ENCODE results near the gene MYBPHL.

The MYBPHL gene

DNA sequence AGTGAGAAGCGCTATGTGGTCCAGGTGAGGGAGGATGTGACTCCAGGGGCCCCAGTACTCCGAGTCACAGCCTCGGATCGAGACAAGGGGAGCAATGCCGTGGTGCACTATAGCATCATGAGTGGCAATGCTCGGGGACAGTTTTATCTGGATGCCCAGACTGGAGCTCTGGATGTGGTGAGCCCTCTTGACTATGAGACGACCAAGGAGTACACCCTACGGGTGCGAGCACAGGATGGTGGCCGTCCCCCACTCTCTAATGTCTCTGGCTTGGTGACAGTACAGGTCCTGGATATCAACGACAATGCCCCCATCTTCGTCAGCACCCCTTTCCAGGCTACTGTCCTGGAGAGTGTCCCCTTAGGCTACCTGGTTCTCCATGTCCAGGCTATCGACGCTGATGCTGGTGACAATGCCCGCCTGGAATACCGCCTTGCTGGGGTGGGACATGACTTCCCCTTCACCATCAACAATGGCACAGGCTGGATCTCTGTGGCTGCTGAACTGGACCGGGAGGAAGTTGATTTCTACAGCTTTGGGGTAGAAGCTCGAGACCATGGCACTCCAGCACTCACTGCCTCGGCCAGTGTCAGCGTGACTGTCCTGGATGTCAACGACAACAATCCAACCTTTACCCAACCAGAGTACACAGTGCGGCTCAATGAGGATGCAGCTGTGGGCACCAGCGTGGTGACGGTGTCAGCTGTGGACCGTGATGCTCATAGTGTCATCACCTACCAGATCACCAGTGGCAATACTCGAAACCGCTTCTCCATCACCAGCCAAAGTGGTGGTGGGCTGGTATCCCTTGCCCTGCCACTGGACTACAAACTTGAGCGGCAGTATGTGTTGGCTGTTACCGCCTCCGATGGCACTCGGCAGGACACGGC, 55.3 kb downstream of the MYBPHL start:
- no peak for DNase-seq (ENCODE audit: low spot score)

DNA sequence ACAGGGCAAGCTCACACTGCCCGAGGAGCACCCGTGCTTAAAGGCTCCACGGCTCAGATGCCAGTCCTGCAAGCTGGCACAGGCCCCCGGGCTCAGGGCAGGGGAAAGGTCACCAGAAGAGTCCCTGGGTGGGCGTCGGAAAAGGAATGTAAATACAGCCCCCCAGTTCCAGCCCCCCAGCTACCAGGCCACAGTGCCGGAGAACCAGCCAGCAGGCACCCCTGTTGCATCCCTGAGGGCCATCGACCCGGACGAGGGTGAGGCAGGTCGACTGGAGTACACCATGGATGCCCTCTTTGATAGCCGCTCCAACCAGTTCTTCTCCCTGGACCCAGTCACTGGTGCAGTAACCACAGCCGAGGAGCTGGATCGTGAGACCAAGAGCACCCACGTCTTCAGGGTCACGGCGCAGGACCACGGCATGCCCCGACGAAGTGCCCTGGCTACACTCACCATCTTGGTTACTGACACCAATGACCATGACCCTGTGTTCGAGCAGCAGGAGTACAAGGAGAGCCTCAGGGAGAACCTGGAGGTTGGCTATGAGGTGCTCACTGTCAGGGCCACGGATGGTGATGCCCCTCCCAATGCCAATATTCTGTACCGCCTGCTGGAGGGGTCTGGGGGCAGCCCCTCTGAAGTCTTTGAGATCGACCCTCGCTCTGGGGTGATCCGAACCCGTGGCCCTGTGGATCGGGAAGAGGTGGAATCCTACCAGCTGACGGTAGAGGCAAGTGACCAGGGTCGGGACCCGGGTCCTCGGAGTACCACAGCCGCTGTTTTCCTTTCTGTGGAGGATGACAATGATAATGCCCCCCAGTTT, 56.1 kb downstream of the MYBPHL start:
- DNase-seq (ENCODE audit: low spot score) = no peak

DNA sequence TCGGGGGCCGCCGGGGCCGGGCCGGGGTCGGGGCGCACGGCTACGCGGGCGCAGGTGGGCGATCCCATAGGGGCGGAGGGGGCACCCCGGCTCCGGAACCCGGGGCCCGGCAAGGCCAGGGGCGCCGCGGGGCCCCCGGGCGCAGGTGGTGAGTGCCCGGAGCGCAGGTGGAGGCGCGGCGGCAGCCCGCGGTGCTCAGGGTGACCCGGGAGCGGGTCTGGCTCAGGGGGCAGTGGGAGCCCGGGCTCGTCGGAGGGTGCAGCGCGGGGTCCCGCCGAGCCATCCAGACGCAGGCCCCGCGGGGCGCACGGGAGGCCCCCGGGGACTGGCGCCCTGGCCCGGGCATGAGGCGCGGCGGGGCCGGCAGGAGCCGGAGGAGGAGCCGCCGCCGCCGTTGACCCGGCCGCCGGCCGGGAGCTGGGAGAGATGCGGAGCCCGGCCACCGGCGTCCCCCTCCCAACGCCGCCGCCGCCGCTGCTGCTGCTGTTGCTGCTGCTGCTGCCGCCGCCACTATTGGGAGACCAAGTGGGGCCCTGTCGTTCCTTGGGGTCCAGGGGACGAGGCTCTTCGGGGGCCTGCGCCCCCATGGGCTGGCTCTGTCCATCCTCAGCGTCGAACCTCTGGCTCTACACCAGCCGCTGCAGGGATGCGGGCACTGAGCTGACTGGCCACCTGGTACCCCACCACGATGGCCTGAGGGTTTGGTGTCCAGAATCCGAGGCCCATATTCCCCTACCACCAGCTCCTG, 57.0 kb downstream of the MYBPHL start:
- DNase-seq (ENCODE audit: low spot score) = no peak

DNA sequence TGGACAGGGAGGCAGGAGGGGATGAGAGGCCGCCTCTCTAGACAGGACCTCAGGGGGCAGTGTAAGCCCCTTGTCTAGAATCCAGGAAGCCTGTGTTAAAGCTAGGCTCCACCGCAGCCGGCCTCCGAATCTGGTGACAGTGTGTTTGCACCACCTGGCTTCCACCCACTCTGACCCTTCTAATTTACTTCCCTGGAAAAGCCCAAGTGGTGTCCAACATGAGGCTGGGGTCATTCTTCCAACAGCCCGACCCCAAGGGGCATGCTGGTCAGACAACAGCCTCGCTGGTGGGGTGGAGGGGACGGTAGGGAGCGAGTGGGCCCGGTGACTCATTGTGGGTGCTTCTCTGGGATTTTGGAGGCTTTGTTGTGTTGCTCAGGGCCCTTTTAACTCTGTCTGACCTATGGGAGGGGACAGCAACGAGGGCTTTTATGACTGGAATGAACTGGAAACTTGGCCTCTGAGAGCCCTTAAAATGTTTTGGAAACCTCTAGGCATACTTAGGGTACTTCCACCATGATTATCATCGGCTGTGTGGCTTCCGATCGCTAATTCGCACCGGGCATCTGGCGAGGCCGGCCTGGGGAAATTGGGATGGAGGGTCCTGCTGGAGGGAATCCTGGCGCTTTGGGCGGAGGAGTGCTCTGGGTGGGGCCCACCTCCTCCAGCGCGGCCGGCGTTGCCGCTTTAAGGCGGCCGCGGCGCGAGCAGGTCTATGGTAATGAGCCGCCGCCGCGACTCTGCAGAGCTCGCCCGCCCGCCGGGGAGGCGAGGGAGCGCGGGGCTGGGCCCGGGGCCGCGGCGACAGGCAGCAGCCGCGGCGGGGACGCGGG, 57.8 kb downstream of the MYBPHL start, which contains the start of gene CELSR2:
TSS of gene CELSR2 (plus strand) at position 743 of the 833 bp plus-strand sequence. CDS start 541 bp downstream, outside the sequence.
- DNase-seq (ENCODE audit: low spot score) = peak; percentile 57

DNA sequence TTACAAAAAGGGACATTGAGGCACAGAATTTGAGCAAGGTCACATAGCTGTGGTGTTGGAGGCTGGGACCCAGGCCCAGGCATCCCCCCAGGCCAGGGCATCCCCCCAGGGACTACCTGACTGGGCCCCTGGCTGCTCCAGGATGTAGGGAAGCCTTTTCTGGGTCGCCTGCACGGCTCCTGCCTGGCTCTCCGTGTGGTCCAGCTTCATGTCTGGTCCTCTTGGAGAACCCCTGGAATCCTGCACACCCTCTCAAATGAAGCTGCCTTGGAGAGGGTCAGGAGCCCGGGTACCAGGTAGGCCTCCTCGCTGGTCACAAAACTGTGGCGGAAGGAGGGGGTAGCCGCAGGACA, 58.4 kb downstream of the MYBPHL start:
- no peak for DNase-seq (ENCODE audit: low spot score)

DNA sequence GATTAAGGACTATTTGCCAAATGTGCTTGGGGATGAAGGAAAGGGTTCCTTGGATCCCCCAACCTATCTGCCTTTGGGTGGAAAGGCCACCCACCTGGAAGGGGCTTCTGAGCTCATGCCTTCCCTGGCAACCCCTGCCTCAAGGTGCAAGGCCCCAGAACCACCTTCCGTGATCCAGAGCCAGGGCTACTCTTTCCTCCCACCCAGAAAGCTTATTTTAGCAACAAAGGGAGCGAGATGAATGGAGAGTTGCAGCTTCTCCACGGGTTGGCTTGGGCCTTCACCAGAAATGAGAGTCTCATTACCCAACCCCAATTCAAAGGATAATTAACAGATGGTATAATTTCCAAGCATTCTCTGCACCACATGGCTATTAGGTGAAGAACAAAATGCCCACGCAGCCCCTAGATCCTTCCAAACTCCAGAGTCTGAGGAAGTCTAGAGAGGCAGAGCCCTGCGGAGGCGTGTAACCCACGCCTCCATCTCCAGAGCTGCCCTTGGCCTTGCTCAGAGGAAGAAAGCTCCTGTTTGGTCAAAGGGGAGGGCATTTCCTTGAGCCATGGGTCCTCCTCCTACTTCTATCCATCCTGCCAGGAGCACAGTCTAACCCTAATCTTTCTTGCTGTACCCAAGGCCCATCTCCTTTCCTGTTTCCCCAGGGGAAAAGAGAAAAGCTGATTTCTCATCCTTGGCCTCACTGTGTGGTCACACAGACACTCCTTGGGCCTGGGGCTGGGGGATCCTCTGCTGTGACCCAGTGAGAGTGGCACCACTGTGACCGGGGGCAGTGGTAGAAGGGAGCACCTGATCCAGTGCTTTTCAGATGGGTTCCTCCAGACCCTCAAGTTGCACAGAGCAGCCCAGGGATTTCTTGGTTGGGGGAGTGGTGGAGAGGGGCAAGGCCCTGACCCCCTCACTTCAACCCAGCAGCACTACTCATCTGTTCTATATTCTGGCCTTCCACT, 59.1 kb downstream of the MYBPHL start:
- no peak for DNase-seq (ENCODE audit: low spot score)

DNA sequence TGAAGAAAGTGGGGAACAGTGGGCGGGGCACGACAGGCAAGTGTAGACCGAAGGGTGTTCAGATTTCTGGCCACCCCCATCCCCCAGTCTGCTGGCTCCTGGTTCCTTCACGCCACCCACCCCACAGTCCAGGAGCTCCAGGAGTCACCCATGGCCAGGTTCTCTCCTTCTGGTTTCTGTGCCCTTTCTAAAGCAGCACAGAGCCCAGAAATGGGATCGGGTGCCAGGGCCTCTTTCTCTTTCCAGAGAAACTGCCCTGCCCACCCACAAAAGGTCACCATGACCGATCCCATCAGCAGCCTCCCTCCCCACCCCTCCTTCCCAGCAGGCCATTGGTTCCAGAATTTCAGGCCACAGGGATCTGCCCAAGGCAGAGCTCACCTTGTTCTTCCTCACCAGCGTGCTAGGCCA, 60.7 kb downstream of the MYBPHL start:
- DNase-seq (ENCODE audit: low spot score) = no peak

DNA sequence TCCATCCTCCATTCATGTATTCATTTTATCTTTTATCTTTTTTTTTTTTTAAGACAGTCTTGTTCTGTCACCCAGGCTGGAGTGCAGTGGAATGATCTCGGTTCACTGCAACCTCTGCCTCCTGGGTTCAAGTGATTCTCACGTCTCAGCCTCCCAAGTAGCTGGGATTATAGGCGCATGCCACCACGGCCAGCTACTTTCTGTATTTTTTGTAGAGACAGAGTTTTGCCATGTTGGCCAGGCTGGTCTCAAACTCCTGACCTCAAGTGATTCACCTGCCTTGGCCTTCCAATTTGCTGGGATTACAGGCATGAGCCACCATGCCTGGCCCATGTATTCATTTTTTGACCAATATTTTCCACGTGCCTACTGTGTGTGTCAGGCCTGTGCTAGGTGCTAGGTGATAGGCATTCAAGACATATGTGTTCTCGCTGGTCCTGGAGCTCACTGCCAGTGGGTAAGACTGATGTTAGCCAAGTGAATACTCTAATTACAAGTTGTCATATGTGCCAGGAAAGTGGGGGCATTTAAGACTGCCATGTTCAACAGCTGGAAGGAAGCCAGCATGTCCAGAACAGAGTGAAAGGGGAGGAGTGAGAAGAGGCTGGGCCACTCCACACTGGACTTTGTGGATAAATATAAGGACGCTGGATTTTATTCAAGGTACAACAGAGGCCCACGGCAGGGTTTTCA, 62.8 kb downstream of the MYBPHL start:
- DNase-seq (ENCODE audit: low spot score) = no peak

DNA sequence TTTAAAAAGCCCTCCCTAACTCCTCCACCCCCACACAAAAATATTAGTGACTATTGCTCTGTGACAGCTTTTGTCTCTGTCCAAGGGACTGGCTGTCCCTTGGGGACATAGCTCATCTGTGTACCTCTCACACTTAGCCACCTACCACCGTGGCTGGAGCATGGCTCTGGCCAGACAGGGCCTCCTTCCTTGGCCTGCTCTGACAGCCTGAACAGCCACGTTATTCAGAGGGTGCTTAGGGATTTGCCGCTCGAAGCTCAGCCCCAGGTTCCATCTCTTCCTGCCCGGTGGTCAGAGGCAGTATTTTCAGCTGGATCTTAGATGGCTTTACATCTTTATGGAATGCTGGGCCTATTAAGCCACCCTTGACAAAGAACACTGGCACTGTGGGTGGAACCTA, 63.6 kb downstream of the MYBPHL start:
- no peak for DNase-seq (ENCODE audit: low spot score)

DNA sequence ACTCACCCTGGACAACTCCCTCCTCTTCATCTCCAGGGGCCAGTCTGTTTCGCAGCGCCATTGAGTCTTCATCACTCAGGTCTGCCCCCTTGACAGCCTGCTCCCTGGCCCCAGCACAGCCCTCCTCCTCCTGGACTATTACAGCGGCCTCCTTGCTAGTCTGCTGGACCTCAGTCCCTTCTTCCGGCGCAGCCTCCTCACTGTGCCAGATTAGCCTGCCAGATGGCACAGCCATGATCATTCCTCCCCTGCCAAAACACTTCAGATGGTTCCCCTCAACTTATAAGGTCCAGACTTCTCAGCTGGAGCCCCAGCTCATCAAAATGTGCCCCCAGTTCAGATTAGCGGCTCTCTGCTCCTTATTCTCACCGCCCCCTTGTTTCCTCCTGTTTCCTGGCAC, 64.4 kb downstream of the MYBPHL start:
- DNase-seq (ENCODE audit: low spot score) = no peak
